Measurements from ENCODE around the gene FAU.

Gene FAU

DNA sequence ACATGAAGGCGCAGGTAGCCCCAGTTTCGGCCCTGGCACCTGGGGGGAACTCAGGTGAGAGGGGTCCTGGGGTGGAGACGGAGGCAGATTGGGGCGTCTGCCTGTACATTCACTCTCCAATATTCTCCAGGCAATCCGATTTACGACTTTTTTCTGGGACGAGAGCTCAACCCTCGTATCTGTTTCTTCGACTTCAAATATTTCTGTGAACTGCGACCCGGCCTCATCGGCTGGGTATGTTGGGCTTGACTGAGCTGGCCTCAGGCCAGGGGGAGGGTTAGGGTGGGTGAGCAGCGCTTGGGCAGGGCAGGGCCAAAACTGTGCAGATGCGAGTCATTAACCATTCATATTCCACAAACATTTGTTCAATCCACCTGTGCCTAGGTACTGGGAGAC, 8.6 kb downstream of the FAU start:
- no peak for DNase-seq (ENCODE audit: extremely low read depth, low read depth)

DNA sequence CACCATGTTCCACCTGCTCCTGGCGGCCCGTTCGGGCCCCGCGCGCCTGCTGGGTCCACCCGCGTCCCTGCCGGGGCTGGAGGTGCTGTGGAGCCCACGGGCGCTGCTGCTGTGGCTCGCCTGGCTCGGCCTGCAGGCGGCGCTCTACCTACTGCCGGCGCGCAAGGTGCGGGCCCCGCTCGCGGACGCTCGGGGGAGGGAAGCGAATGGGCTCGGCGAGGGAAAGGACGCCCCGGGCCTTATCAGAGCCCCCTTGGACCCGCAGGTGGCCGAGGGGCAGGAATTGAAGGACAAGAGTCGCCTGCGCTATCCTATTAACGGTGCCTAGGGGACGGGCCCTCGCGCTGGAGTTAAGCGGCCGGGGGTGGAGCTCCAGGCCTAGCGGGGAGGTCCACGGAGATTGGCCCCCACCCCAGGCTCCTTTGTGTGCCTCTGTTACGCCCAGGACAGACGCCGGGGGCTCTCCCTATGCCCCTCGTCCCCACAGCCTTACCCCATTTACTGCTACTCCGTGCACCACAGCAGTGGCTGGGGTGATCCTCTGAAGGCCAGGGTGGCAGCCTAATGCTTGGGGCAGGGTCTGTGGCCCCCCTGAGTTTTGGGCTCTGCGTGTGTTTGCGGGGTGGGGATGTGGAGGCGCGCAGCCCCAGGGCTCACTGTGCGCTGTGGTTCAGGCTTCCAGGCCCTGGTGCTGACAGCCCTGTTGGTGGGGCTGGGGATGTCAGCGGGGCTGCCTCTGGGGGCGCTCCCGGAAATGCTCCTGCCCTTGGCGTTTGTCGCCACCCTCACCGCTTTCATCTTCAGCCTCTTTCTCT, 9.2 kb downstream of the FAU start:
- DNase-seq (ENCODE audit: extremely low read depth, low read depth), result no peak
- TF ChIP-seq, protein P1, sequence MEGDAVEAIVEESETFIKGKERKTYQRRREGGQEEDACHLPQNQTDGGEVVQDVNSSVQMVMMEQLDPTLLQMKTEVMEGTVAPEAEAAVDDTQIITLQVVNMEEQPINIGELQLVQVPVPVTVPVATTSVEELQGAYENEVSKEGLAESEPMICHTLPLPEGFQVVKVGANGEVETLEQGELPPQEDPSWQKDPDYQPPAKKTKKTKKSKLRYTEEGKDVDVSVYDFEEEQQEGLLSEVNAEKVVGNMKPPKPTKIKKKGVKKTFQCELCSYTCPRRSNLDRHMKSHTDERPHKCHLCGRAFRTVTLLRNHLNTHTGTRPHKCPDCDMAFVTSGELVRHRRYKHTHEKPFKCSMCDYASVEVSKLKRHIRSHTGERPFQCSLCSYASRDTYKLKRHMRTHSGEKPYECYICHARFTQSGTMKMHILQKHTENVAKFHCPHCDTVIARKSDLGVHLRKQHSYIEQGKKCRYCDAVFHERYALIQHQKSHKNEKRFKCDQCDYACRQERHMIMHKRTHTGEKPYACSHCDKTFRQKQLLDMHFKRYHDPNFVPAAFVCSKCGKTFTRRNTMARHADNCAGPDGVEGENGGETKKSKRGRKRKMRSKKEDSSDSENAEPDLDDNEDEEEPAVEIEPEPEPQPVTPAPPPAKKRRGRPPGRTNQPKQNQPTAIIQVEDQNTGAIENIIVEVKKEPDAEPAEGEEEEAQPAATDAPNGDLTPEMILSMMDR (IDR thresholded peaks at IDR 0.05; ENCODE audit: low read depth, low read length), result peak; percentile 58

More for the DNA sequence above, 8.6 kb downstream of the FAU start:
- TF ChIP-seq, protein P1 (IDR thresholded peaks at IDR 0.05; ENCODE audit: low read depth, low read length), result no peak

DNA sequence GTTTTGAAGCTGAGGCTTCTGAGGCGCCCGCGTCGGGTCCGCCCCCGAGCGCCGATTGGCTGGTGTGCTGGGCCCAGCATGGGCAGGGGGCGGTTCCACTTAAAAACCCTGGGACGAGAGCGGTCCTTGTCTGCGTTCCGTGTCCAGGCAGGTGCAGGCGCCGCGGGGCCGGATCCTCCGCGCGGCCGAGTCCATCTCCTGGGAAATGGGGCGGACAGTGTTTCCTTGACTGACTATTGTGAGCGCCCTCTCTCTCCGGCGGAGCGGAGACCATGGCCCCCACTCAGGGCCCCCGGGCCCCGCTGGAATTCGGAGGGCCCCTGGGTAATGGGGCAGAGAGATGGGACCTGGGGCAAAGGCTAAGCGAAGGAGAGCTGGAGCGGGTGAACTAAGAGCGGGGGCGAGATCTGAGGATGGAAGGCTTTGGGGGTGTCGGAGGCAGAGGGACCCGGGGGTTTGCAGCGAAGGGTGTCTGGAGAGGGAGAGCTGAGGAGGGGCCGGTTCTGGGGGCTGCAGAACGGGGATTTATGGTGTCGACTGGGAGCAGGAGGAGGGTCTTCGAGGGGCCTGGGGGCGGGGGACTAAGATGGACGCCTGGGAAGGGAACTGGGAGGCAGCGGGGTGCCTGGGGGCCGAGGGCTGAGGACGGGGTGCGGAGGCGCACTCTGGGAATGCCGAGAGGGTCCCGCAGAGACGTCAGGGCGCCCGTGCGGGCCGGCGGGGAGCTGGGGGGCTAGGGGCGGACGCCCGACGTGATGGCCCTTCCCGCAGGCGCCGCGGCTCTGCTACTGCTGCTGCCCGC, 10.0 kb downstream of the FAU start, which contains the start of gene TM7SF2:
Gene TM7SF2, plus strand, starts transcription at position 129 of the 802 bp plus-strand sequence. Its CDS starts 144 bp downstream, at position 273.
- TF ChIP-seq, protein P1 (IDR thresholded peaks at IDR 0.05; ENCODE audit: low read depth, low read length), result no peak
- peak; percentile 72 for DNase-seq (ENCODE audit: extremely low read depth, low read depth)

DNA sequence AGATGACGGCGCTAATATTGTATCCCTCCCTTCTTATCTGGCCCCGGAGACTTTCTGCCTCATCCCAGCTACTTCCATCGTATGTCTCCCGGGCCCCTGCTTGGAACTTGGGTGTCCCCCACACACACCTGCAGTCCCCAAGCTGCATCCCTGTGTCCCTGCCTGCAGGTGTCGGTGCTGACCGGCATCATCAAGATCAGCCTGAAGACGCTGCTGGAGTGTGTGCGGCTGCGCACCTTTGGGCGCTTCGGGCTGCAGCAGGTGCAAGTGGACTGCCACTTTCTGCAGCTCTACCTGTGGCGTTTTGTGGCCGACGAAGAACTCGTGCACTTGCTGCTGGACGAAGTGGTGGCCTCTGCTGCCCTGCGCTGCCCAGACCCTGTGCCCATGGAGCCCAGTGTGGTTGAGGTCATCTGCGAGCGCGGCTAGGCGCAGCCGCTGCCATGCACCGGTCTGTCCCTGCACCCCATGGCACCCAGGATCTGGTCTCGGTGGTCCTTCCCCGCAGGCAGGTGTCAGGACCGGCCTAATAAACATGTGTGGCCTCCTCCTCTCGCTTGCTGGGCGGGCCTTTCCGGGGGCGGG, 10.7 kb downstream of the FAU start:
- TF ChIP-seq, protein P1 (IDR thresholded peaks at IDR 0.05; ENCODE audit: low read depth, low read length), result no peak
- no peak for DNase-seq (ENCODE audit: extremely low read depth, low read depth)

DNA sequence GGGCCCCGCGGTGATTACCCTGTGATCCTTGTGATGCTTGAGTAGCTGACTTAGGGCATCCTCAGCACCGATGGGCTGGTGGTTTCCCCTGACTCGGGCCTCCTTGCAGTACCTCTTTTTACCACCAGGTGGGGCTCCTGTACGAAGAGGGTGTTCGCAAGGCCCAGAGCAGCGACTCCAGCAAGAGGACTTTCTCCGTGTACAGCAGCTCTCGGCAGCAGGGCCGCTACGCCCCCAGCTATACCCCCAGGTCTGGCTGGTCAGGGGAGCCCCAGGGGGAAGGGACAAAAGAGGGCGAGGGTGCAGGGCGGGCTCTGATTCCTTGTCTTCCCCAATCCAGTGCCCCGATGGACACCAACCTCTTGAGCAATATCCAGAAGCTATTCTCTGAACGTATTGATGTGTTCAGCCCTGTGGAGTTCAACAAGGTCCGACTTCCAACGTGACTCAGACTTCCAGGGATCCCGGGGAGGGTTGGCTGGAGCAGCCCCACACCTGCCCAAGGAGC, 11.5 kb downstream of the FAU start:
- TF ChIP-seq, protein P1 (IDR thresholded peaks at IDR 0.05; ENCODE audit: low read depth, low read length), result peak; percentile 95
- peak; percentile 37 for DNase-seq (ENCODE audit: extremely low read depth, low read depth)

DNA sequence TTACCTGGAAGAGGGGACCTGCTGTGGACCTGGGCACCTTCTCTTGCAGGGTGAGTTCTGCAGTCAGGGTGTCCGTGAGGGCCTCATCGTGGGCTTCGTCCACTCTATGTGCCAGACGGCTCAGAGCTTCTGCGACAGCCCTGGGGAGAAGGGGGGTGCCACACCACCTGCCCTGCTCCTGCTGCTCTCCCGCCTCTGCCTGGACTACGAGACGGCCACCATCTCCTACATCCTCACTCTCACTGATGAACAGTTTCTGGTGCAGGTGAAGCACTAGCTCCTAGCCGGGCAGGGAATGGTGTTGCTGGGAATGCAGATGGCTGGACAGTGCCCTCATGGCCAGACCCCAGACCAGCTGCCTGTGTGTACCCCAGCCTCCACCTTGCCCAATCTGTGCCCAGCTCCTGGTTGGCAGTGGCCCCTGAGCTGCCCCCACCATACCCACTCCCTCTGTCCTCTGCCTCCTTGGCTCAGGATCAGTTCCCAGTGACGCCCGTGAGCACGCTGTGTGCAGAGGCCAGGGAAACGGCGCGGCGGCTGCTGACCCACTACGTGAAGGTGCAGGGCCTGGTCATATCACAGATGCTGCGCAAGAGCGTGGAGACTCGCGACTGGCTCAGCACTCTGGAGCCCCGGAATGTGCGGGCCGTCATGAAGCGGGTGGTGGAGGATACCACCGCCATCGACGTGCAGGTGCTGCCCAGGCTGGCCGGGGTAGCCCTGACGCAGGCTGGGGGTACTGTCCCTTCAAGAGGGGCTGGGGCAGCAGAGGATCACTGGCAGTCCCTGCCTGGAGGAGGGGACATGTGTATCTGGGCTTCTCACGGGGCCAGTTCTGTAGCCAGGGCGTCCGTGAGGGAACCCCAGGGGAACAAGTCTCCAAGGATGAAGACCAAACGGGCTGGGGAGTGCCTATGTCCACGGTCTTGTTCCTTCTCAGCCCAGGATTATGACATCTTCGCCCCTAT, 12.4 kb downstream of the FAU start:
- no peak for DNase-seq (ENCODE audit: extremely low read depth, low read depth)
- TF ChIP-seq, protein P1 (IDR thresholded peaks at IDR 0.05; ENCODE audit: low read depth, low read length), result no peak

All from AG09319 (cell line).